H1 (cell line): ENCODE data around the gene ZNF677. TPM values are rescaled to one million over a fixed set of nuclear protein-coding genes. Genes with fewer than 3 reads are reported as not detected.

ENCODE experiments used
- CTCF ChIA-PET: fragments of 300-600 bp; sonication (Branson Sonifier 250); formaldehyde crosslinking; loops from one replicate; lab custom pipeline; 2021; ENCODE audit not compliant: partially characterized antibody; lab: Charles Lee
- POLR2A ChIA-PET: fragments of 300-600 bp; sonication (Branson Sonifier 250); formaldehyde crosslinking; loops from one replicate; lab custom pipeline; 2021; ENCODE audit warnings: inconsistent platforms; ENCODE audit not compliant: partially characterized antibody; lab: Charles Lee
- DNase-seq, 2 experiments: peaks; one replicate each; pipeline versions ENCODE4 v3.0.0 to v3.0.0-alpha.2; 2010 to 2022; ENCODE audit warnings: low spot score in 2 of 2, low read depth in 1 of 2, mixed read lengths in 1 of 2
- FAIRE-seq: peaks from 2 replicates; lab custom pipeline; 2011; peaks lifted over from hg19 to GRCh38; lab: Jason Lieb, UNC
- H2AFZ ChIP-seq: 2 replicates; pipeline ENCODE4 v1.8.1; 2012; ENCODE audit warnings: low read length, inconsistent platforms
- H2AK5ac ChIP-seq: 2 replicates; pipeline ENCODE4 v1.6.1; 2013; ENCODE audit warnings: low read depth, low read length
- H2BK120ac ChIP-seq: replicated peaks from 2 replicates; pipeline ENCODE3; 2013; ENCODE audit warnings: low read depth, low read length, inconsistent platforms
- H2BK12ac ChIP-seq: 2 replicates; pipeline ENCODE4 v1.6.1; 2013; ENCODE audit warnings: low read depth, low read length
- H2BK15ac ChIP-seq: 2 replicates; pipeline ENCODE4 v1.6.1; 2013; ENCODE audit warnings: low read length
- H2BK20ac ChIP-seq: 2 replicates; pipeline ENCODE4 v1.6.1; 2013; ENCODE audit warnings: low read length
- H2BK5ac ChIP-seq: 2 replicates; pipeline ENCODE4 v1.6.1; 2013; ENCODE audit warnings: low read depth, low read length
- H3K14ac ChIP-seq: 2 replicates; pipeline ENCODE4 v1.6.1; 2013; ENCODE audit warnings: inconsistent platforms; ENCODE audit not compliant: insufficient read length
- H3K18ac ChIP-seq: 2 replicates; pipeline ENCODE4 v1.6.1; 2013; ENCODE audit warnings: low read length; ENCODE audit errors: extremely low read depth
- H3K23ac ChIP-seq: 2 replicates; pipeline ENCODE4 v1.6.1; 2013; ENCODE audit warnings: inconsistent platforms; ENCODE audit not compliant: insufficient read length
- H3K23me2 ChIP-seq: 2 replicates; pipeline ENCODE4 v1.6.1; 2013; ENCODE audit warnings: low read depth, low read length
- H3K27ac ChIP-seq: 2 replicates; pipeline ENCODE4 v1.6.1; 2011; ENCODE audit warnings: low read depth, low read length, inconsistent platforms
- H3K27me3 ChIP-seq, 4 experiments: replicated peaks in 1 of 4; 1 replicate in 1 of 4; 2 replicates in 3 of 4; pipeline versions ENCODE4 v1.6.1 to v1.8.1; 2011 to 2013; ENCODE audit warnings: low read length in 3 of 4, mild to moderate bottlenecking in 3 of 4, inconsistent platforms in 2 of 4, mixed read lengths in 2 of 4, moderate library complexity in 1 of 4; ENCODE audit not compliant: control insufficient read depth in 3 of 4, insufficient read depth in 3 of 4; ENCODE audit errors: extremely low read depth in 1 of 4
- H3K36me3 ChIP-seq, 4 experiments: 2 replicates each; pipeline versions ENCODE4 v1.6.1 to v1.8.1; 2011 to 2013; ENCODE audit warnings: mild to moderate bottlenecking in 4 of 4, low read length in 3 of 4, moderate library complexity in 2 of 4, control low read depth in 1 of 4, inconsistent platforms in 1 of 4; ENCODE audit not compliant: insufficient read depth in 4 of 4, control insufficient read depth in 2 of 4
- H3K4ac ChIP-seq: replicated peaks from 2 replicates; pipeline ENCODE3; 2013; ENCODE audit warnings: low read length, low read depth, mixed read lengths, inconsistent platforms; ENCODE audit not compliant: insufficient read length
- H3K4me1 ChIP-seq, 4 experiments: replicated peaks in 1 of 4; 1 replicate in 1 of 4; 2 replicates in 3 of 4; pipeline versions ENCODE4 v1.6.1 to v1.8.1; 2011 to 2013; ENCODE audit warnings: low read length in 3 of 4, inconsistent platforms in 2 of 4, mixed read lengths in 1 of 4; ENCODE audit not compliant: insufficient read depth in 4 of 4, control insufficient read depth in 3 of 4
- H3K4me2 ChIP-seq, 2 experiments: 2 replicates each; pipeline versions ENCODE4 v1.6.1 to v1.8.1; 2011 to 2013; ENCODE audit warnings: low read depth in 2 of 2, low read length in 2 of 2, control low read depth in 1 of 2, inconsistent platforms in 1 of 2, mild to moderate bottlenecking in 1 of 2; ENCODE audit not compliant: insufficient read depth in 1 of 2
- H3K4me3 ChIP-seq, 4 experiments: fragments of 200-600, 300-600 bp in 1 of 4; sonication (generic), shearing (Covaris generic), sonication (Bioruptor Twin) in 1 of 4; 2 replicates each; pipeline versions ENCODE4 v1.5.1 to v1.8.1; 2011 to 2016; ENCODE audit warnings: low read length in 4 of 4, low read depth in 3 of 4, control low read depth in 2 of 4, inconsistent platforms in 2 of 4, mild to moderate bottlenecking in 2 of 4, mixed read lengths in 1 of 4, moderate library complexity in 1 of 4; ENCODE audit not compliant: insufficient read depth in 2 of 4; ENCODE audit errors: extremely low read depth in 1 of 4
- H3K56ac ChIP-seq: replicated peaks from 2 replicates; pipeline ENCODE3; 2013; ENCODE audit warnings: low read depth, mild to moderate bottlenecking, mixed read lengths, low read length, inconsistent platforms; ENCODE audit not compliant: insufficient read length
- H3K79me1 ChIP-seq: 2 replicates; pipeline ENCODE4 v1.6.1; 2013; ENCODE audit warnings: low read depth, low read length, control low read depth
- H3K79me2 ChIP-seq, 2 experiments: 2 replicates each; pipeline versions ENCODE4 v1.6.1 to v1.8.1; 2012 to 2013; ENCODE audit warnings: low read length in 2 of 2, mild to moderate bottlenecking in 2 of 2, inconsistent platforms in 1 of 2; ENCODE audit not compliant: insufficient read depth in 2 of 2, control insufficient read depth in 1 of 2
- H3K9ac ChIP-seq, 4 experiments: replicated peaks in 1 of 4; 1 replicate in 1 of 4; 2 replicates in 3 of 4; pipeline versions ENCODE4 v1.6.1 to v1.8.1; 2011 to 2013; ENCODE audit warnings: low read depth in 3 of 4, low read length in 3 of 4, control low read depth in 2 of 4, mild to moderate bottlenecking in 2 of 4, moderate library complexity in 2 of 4, inconsistent platforms in 1 of 4; ENCODE audit errors: extremely low read depth in 1 of 4
- H3K9me3 ChIP-seq, 2 experiments: 2 replicates each; pipeline versions ENCODE4 v1.6.1 to v1.8.1; 2012 to 2013; ENCODE audit warnings: mild to moderate bottlenecking in 2 of 2, moderate library complexity in 2 of 2, control low read depth in 1 of 2, inconsistent platforms in 1 of 2, low read depth in 1 of 2, low read length in 1 of 2, mixed read lengths in 1 of 2; ENCODE audit not compliant: insufficient read depth in 2 of 2
- H4K20me1 ChIP-seq, 2 experiments: replicated peaks in 1 of 2; 2 replicates each; pipeline versions ENCODE3 to v1.8.1; 2011 to 2013; ENCODE audit warnings: inconsistent platforms in 2 of 2, low read length in 2 of 2, mild to moderate bottlenecking in 1 of 2; ENCODE audit not compliant: insufficient read depth in 2 of 2, control insufficient read depth in 1 of 2
- H4K5ac ChIP-seq: 2 replicates; pipeline ENCODE4 v1.6.1; 2013; ENCODE audit warnings: low read length, low read depth, mixed read lengths, inconsistent platforms; ENCODE audit not compliant: insufficient read length
- H4K8ac ChIP-seq: 2 replicates; pipeline ENCODE4 v1.8.0; 2013; ENCODE audit warnings: mild to moderate bottlenecking, moderate library complexity, low read length, inconsistent platforms; ENCODE audit not compliant: insufficient read depth; ENCODE audit errors: extremely low read depth
- H4K91ac ChIP-seq: replicated peaks from 2 replicates; pipeline ENCODE3; 2013; ENCODE audit warnings: low read length, mixed read lengths, inconsistent platforms; ENCODE audit not compliant: insufficient read length
- SIN3A ChIP-seq, 2 experiments: IDR thresholded peaks in 1 of 2; conservative IDR thresholded peaks in 1 of 2; 2 replicates each; pipeline ENCODE4 v1.6.1; 2011 to 2012; ENCODE audit warnings: low read length in 2 of 2, improper control_type of control experiment in 1 of 2, low read depth in 1 of 2, mild to moderate bottlenecking in 1 of 2
- ZNF274 ChIP-seq: IDR thresholded peaks from 2 replicates; pipeline ENCODE4 v1.7.0; 2012; ENCODE audit warnings: low read length, borderline replicate concordance; ENCODE audit errors: extremely low read depth
- WGBS, 2 experiments: shearing (Covaris generic) in 1 of 2; methylation state at CpG; one replicate each; pipeline versions ENCODE4 v1.1.6 to v1.1.7; 2013 to 2015; ENCODE audit warnings: low lambda C conversion rate in 2 of 2, mixed read lengths in 2 of 2, inconsistent platforms in 1 of 2, low coverage in 1 of 2, missing lambda C conversion rate in 1 of 2; ENCODE audit not compliant: insufficient replicate concordance in 2 of 2, insufficient coverage in 1 of 2, insufficient read length in 1 of 2; ENCODE audit errors: extremely low coverage in 1 of 2, missing lambda C conversion rate in 1 of 2; 5-methylcytosine and 5-hydroxymethylcytosine counted together
- polyA plus RNA-seq, 7 experiments: library from polyadenylated mRNA; depleted of rRNA in 3 of 7; stranded (reverse) in 5 of 7; unstranded in 2 of 7; fragments of >200 nt in 5 of 7; fragments of 200-250 nt in 2 of 7; gene quantifications; 1 replicate in 5 of 7; 2 replicates in 1 of 7; 4 replicates in 1 of 7; pipeline versions ENCODE4 v1.2.1 to v1.2.3, GENCODE V29; 2011 to 2013; ENCODE audit warnings: missing spikeins in 2 of 7, mixed read lengths in 2 of 7
- total RNA-seq: library from RNA; stranded (reverse); fragmentation: NEBNext Ultra II Directional; extraction: Animal tissue kit (Norgen Biotek cat#: 25700); gene quantifications from 2 replicates; pipeline ENCODE4 v1.2.1, GENCODE V29; 2021

Gene ZNF677
- total and polyA plus RNA-seq, 2 of the 8 experiments (the other 6 are each of a cell fraction or from before 2014, with no cell fraction given), result 29.6 to 37.0 TPM

DNA sequence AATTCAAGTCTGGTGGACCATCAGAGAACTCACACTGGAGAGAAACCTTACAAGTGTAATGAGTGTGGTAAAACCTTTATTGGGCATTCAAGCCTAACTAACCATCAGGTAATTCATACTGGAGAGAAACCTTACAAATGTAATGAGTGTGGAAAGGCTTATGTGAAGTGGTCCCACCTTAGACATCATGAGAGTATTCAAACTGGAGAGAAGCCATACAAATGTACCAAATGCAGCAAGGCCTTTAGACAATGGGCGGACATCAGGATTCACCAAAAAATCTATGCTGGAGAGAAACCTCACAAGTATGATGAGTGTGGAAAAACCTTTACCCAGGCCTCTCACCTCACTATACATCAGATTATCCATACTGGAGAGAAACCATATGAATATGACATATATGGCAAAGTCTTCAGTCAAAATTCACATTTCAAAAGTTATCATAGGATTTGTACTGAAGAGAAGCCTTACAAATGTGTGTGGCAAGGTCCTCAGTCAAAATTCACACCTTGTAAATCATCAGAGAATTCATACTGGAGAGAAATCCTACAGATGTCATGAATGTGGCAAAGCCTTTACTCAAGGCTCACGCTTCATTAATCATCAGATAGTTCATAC, 41.9 kb downstream of the ZNF677 start:
- no peak overlapping the region for H2BK20ac ChIP-seq
- no peak overlapping the region for H3K4me3 ChIP-seq
- H3K27me3 ChIP-seq, result no peaks in the 10 kb centered on the region
- H3K4me2 ChIP-seq, result no peak overlapping the region
- TF ChIP-seq SIN3A (conservative IDR thresholded peaks at IDR 0.05 in 1 of 2, IDR thresholded peaks at IDR 0.05 in 1 of 2; ENCODE audit: low read depth in 1 of 2, low read length in 2 of 2) (no peak), ZNF274 (peak; percentile 88; the same call in 1 of the 2 replicates)
- TF ChIP-seq, all 59 proteins: peak for 1
- no peaks in the 10 kb centered on the region for H3K4me1 ChIP-seq
- no peak overlapping the region for H4K91ac ChIP-seq
- no peak overlapping the region for H3K18ac ChIP-seq
- H3K4ac ChIP-seq, result no peak overlapping the region
- H3K36me3 ChIP-seq, result peaks cover 0 to 29% (median 2%) of the 10 kb centered on the region in 4 experiments; a peak in 3 of 8 replicates
- H3K23ac ChIP-seq, result no peak overlapping the region
- no peak overlapping the region for H3K14ac ChIP-seq
- H3K9ac ChIP-seq, result no peak overlapping the region
- H2BK120ac ChIP-seq, result no peak overlapping the region
- no peak overlapping the region for H2BK12ac ChIP-seq
- no peak for DNase-seq
- no peaks in the 10 kb centered on the region for H4K20me1 ChIP-seq
- H3K27ac ChIP-seq, result no peak overlapping the region
- no peak overlapping the region for H2AFZ ChIP-seq
- no peak overlapping the region for H3K56ac ChIP-seq
- no peaks in the 10 kb centered on the region for H3K23me2 ChIP-seq
- no peak for FAIRE-seq
- no peak overlapping the region for H4K8ac ChIP-seq
- ChIA-PET CTCF (no interaction called here), POLR2A (no interaction called here)
- H2BK5ac ChIP-seq, result no peak overlapping the region
- whole genome bisulfite sequencing, 2 experiments, result 84% methylated on average over 2 of the region's 2 CpGs; no CpG with 5 or more reads in 1 of the 2 experiments
- H4K5ac ChIP-seq, result no peak overlapping the region
- no peaks in the 10 kb centered on the region for H3K79me2 ChIP-seq
- H3K79me1 ChIP-seq, result no peaks in the 10 kb centered on the region
- peaks cover 48 to 85% of the 10 kb centered on the region in 2 experiments for H3K9me3 ChIP-seq
- no peak overlapping the region for H2AK5ac ChIP-seq
- H2BK15ac ChIP-seq, result no peak overlapping the region
